HCT116 (cell line): Measurements from ENCODE around the gene KIAA0319L. TPM values are rescaled to one million over a fixed set of nuclear protein-coding genes. Genes with fewer than 3 reads are reported as not detected.

Experiments used
- ATAC-seq: fragments of 200-7000 bp; cut with Tn5 transposase; 2 replicates; pipeline ENCODE4 v1.9.1; 2020; ENCODE audit warnings: mild to moderate bottlenecking, moderate library complexity
- BruUV-seq: library from RNA; stranded (reverse); fragments of 400-500 nt; replicated peaks from 2 replicates; lab custom pipeline; 2021; lab: Mats Ljungman, UMichigan
- CTCF ChIA-PET: fragments of 300-600 bp; sonication (Branson Sonifier 250); formaldehyde crosslinking; loops from one replicate; lab custom pipeline; 2021; ENCODE audit warnings: antibody characterized with exemption; lab: Charles Lee
- POLR2A ChIA-PET: fragments of 300-600, 350-600 bp; sonication (Branson Sonifier 250); formaldehyde crosslinking; loops from one replicate; lab custom pipeline; 2021; ENCODE audit warnings: antibody characterized with exemption; lab: Charles Lee
- RAD21 ChIA-PET, 2 experiments: fragments of 300-600 bp; sonication (Branson Sonifier 250); formaldehyde crosslinking; loops; one replicate each; lab custom pipeline; 2023; ENCODE audit warnings: low total read pairs in 2 of 2; ENCODE audit not compliant: uncharacterized antibody in 2 of 2, unreplicated experiment in 2 of 2, low non-redundant PET in 1 of 2; lab: Charles Lee
- DNase-seq: peaks from one replicate; pipeline ENCODE4 v3.0.0-alpha.2; 2010; ENCODE audit warnings: low read depth, low spot score
- H2AFZ ChIP-seq: fragments of 200-600 bp; shearing (Covaris generic), sonication (generic); 2 replicates; pipeline ENCODE4 v1.6.1; 2017; ENCODE audit warnings: low read depth, mixed run types, mixed read lengths, antibody characterized with exemption, low read length; ENCODE audit not compliant: poor library complexity, severe bottlenecking
- H3K27ac ChIP-seq: 2 replicates; pipeline ENCODE4 v1.5.1; 2012; ENCODE audit warnings: low read depth, low read length
- H3K27me3 ChIP-seq: fragments of 200-600 bp; sonication (generic); 2 replicates; pipeline ENCODE4 v1.6.1; 2016; ENCODE audit warnings: mixed run types, low read length, mixed read lengths; ENCODE audit not compliant: insufficient read depth
- H3K36me3 ChIP-seq, 2 experiments: fragments of 200-500 bp in 1 of 2; fragments of 200-600 bp in 1 of 2; sonication (Bioruptor generic) in 1 of 2; sonication (generic) in 1 of 2; 2 replicates each; pipeline versions ENCODE4 v1.5.1 to v1.6.1; 2014 to 2016; ENCODE audit warnings: low read length in 2 of 2, inconsistent platforms in 1 of 2, mixed read lengths in 1 of 2, mixed run types in 1 of 2; ENCODE audit not compliant: insufficient read depth in 2 of 2, control insufficient read depth in 1 of 2
- H3K4me1 ChIP-seq, 2 experiments: fragments of 200-600 bp in 1 of 2; sonication (generic) in 1 of 2; 2 replicates each; pipeline versions ENCODE4 v1.5.1 to v1.6.1; 2012 to 2017; ENCODE audit warnings: low read length in 2 of 2, inconsistent platforms in 1 of 2, mild to moderate bottlenecking in 1 of 2, mixed read lengths in 1 of 2, mixed run types in 1 of 2, moderate library complexity in 1 of 2; ENCODE audit not compliant: insufficient read depth in 2 of 2, control insufficient read depth in 1 of 2
- H3K4me2 ChIP-seq: fragments of 200-600 bp; sonication (generic); 2 replicates; pipeline ENCODE4 v1.6.1; 2017; ENCODE audit warnings: mixed run types, low read length, mixed read lengths
- H3K4me3 ChIP-seq, 2 experiments: fragments of 200-600 bp in 1 of 2; sonication (generic) in 1 of 2; replicated peaks in 1 of 2; 2 replicates each; pipeline ENCODE4 v1.5.1; 2011 to 2016; ENCODE audit warnings: low read length in 2 of 2, control low read depth in 1 of 2, low read depth in 1 of 2, mild to moderate bottlenecking in 1 of 2, mixed read lengths in 1 of 2, mixed run types in 1 of 2
- H3K79me2 ChIP-seq: fragments of 200-600 bp; sonication (generic); 2 replicates; pipeline ENCODE4 v1.6.1; 2017; ENCODE audit warnings: mild to moderate bottlenecking, mixed run types, low read length, moderate library complexity, mixed read lengths; ENCODE audit not compliant: insufficient read depth
- H3K9ac ChIP-seq: fragments of 200-600 bp; sonication (generic); 2 replicates; pipeline ENCODE4 v1.6.1; 2016; ENCODE audit warnings: low read length, mixed read lengths
- H3K9me2 ChIP-seq: fragments of 200-600 bp; sonication (generic), shearing (Covaris generic); 2 replicates; pipeline ENCODE4 v1.6.1; 2017; ENCODE audit warnings: mixed run types, mild to moderate bottlenecking, moderate library complexity; ENCODE audit not compliant: insufficient read depth
- H3K9me3 ChIP-seq, 2 experiments: fragments of 200-500 bp in 1 of 2; fragments of 200-600 bp in 1 of 2; sonication (Bioruptor generic) in 1 of 2; sonication (generic) in 1 of 2; 2 replicates each; pipeline ENCODE4 v1.6.1; 2014 to 2017; ENCODE audit warnings: low read length in 2 of 2, mixed read lengths in 2 of 2, inconsistent platforms in 1 of 2, low read depth in 1 of 2, mild to moderate bottlenecking in 1 of 2, mixed run types in 1 of 2, moderate library complexity in 1 of 2; ENCODE audit not compliant: control insufficient read depth in 1 of 2, insufficient read depth in 1 of 2
- H4K20me1 ChIP-seq: fragments of 200-600 bp; sonication (generic), shearing (Covaris generic); 2 replicates; pipeline ENCODE4 v1.6.1; 2017; ENCODE audit warnings: mixed run types, mild to moderate bottlenecking, moderate library complexity; ENCODE audit not compliant: insufficient read depth
- FOSL1 ChIP-seq: IDR thresholded peaks from 2 replicates; pipeline ENCODE4 v1.6.1; 2012; ENCODE audit warnings: low read depth
- JUND ChIP-seq: IDR thresholded peaks from 2 replicates; pipeline ENCODE4 v1.6.1; 2012
- POLR2A ChIP-seq: IDR thresholded peaks from 2 replicates; pipeline ENCODE4 v1.7.0; 2011; ENCODE audit warnings: borderline replicate concordance; ENCODE audit not compliant: insufficient read depth, insufficient read length; ENCODE audit errors: extremely low read depth
- SRF ChIP-seq: IDR thresholded peaks from 2 replicates; pipeline ENCODE4 v1.6.1; 2012; ENCODE audit warnings: low read depth
- YY1 ChIP-seq: IDR thresholded peaks from 2 replicates; pipeline ENCODE4 v1.6.1; 2011; ENCODE audit warnings: low read length, low read depth, moderate library complexity, mild to moderate bottlenecking; ENCODE audit not compliant: insufficient replicate concordance; ENCODE audit errors: extremely low read depth
- ZNF274 ChIP-seq: fragments of 200-500 bp; sonication (Bioruptor generic); IDR thresholded peaks from 2 replicates; pipeline ENCODE4 v1.6.1; 2014; ENCODE audit warnings: mild to moderate bottlenecking, low read depth, low read length, inconsistent platforms
- intact Hi-C: fragments of 100-400 bp; cut with micrococcal nuclease; formaldehyde crosslinking; loops from 2 replicates; pipeline ENCODE4 v1.10.0; 2022
- total RNA-seq: library from RNA; stranded (reverse); gene quantifications from one replicate; pipeline ENCODE4 v1.2.1, GENCODE V29; 2021; ENCODE audit not compliant: unreplicated experiment
- TF ChIP-seq, protein P1 (sequence below): IDR thresholded peaks from 2 replicates; pipeline ENCODE4 v1.6.1; 2011; ENCODE audit warnings: mild to moderate bottlenecking, low read length, moderate library complexity; ENCODE audit not compliant: insufficient replicate concordance; ENCODE audit errors: extremely low read depth
- TF ChIP-seq, protein P2 (sequence below): IDR thresholded peaks from 2 replicates; pipeline ENCODE4 v1.6.1; 2012
- TF ChIP-seq, protein P3 (sequence below), 3 experiments: fragments of 200-600 bp in 1 of 3; sonication (generic) in 1 of 3; IDR thresholded peaks in 2 of 3; conservative IDR thresholded peaks in 1 of 3; 2 replicates each; pipeline ENCODE4 v1.5.1; 2012 to 2017; ENCODE audit warnings: low read depth in 2 of 3, low read length in 2 of 3, antibody characterized with exemption in 1 of 3, borderline replicate concordance in 1 of 3, control low read depth in 1 of 3, mild to moderate bottlenecking in 1 of 3, mixed read lengths in 1 of 3, mixed run types in 1 of 3, moderate library complexity in 1 of 3; ENCODE audit not compliant: insufficient read depth in 1 of 3

The KIAA0319L gene
- total RNA-seq, 1 experiment from 2014 or later, result 35.6 TPM

DNA sequence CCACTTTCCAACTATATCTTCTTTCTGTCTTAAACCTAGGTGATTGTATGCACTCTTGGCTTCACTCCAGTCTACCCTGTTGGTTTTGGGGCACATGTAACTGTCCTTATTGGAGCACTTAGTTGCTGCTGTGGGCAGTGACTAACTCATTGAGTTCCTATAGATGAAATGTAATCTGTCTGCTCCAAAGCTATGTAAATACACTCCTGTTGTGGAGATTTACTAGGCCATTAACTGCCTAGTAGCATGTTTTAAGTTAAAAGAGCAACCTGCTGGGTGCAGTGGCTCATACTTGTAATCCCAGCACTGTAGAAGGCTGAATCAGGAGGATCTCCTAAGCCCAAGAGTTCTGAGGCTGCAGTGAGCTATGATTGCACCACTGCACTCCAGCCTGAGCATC, 151.1 kb downstream of the KIAA0319L start:
- ChIA-PET POLR2A (no interaction called here), RAD21 (no interaction called here), CTCF (no interaction called here)
- DNase-seq, result no peak
- H3K9me3 ChIP-seq, result no peaks in the 10 kb centered on the region
- no peaks in the 10 kb centered on the region for H3K27me3 ChIP-seq
- no peak overlapping the region for H3K4me2 ChIP-seq
- no peak for TF ChIP-seq POLR2A
- TF ChIP-seq SRF, result no peak
- no peak for TF ChIP-seq JUND
- TF ChIP-seq FOSL1, result no peak
- no peak for TF ChIP-seq YY1
- TF ChIP-seq ZNF274, result no peak
- TF ChIP-seq, protein P1, sequence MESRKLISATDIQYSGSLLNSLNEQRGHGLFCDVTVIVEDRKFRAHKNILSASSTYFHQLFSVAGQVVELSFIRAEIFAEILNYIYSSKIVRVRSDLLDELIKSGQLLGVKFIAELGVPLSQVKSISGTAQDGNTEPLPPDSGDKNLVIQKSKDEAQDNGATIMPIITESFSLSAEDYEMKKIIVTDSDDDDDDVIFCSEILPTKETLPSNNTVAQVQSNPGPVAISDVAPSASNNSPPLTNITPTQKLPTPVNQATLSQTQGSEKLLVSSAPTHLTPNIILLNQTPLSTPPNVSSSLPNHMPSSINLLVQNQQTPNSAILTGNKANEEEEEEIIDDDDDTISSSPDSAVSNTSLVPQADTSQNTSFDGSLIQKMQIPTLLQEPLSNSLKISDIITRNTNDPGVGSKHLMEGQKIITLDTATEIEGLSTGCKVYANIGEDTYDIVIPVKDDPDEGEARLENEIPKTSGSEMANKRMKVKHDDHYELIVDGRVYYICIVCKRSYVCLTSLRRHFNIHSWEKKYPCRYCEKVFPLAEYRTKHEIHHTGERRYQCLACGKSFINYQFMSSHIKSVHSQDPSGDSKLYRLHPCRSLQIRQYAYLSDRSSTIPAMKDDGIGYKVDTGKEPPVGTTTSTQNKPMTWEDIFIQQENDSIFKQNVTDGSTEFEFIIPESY, result no peak
- TF ChIP-seq, protein P2, sequence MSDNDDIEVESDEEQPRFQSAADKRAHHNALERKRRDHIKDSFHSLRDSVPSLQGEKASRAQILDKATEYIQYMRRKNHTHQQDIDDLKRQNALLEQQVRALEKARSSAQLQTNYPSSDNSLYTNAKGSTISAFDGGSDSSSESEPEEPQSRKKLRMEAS, result no peak
- TF ChIP-seq, protein P3, sequence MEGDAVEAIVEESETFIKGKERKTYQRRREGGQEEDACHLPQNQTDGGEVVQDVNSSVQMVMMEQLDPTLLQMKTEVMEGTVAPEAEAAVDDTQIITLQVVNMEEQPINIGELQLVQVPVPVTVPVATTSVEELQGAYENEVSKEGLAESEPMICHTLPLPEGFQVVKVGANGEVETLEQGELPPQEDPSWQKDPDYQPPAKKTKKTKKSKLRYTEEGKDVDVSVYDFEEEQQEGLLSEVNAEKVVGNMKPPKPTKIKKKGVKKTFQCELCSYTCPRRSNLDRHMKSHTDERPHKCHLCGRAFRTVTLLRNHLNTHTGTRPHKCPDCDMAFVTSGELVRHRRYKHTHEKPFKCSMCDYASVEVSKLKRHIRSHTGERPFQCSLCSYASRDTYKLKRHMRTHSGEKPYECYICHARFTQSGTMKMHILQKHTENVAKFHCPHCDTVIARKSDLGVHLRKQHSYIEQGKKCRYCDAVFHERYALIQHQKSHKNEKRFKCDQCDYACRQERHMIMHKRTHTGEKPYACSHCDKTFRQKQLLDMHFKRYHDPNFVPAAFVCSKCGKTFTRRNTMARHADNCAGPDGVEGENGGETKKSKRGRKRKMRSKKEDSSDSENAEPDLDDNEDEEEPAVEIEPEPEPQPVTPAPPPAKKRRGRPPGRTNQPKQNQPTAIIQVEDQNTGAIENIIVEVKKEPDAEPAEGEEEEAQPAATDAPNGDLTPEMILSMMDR (IDR thresholded peaks at IDR 0.05 in 2 of 3, conservative IDR thresholded peaks at IDR 0.05 in 1 of 3; ENCODE audit: borderline replicate concordance in 1 of 3, insufficient read depth in 1 of 3, low read depth in 2 of 3, low read length in 2 of 3), result no peak
- no peak overlapping the region for H3K4me3 ChIP-seq
- H3K4me1 ChIP-seq, result no peaks in the 10 kb centered on the region
- H3K27ac ChIP-seq, result no peak overlapping the region
- H3K79me2 ChIP-seq, result no peaks in the 10 kb centered on the region
- BruUV-seq, result no TSS peak
- peaks cover 21 to 22% of the 10 kb centered on the region in 2 experiments; a peak in 3 of 4 replicates for H3K36me3 ChIP-seq
- H4K20me1 ChIP-seq, result no peaks in the 10 kb centered on the region
- no peaks in the 10 kb centered on the region for H3K9me2 ChIP-seq
- intact Hi-C loops, result no loop called here
- no peak overlapping the region for H3K9ac ChIP-seq
- ATAC-seq, result no peak
- H2AFZ ChIP-seq, result no peak overlapping the region
